Pericardium fibroblast (primary cell): ENCODE results near the gene BORA. TPM values are rescaled to one million over a fixed set of nuclear protein-coding genes. Genes with fewer than 3 reads are reported as not detected.

Experiments
- total RNA-seq: library from RNA; depleted of rRNA; stranded (reverse); fragments of >200 nt; gene quantifications from 2 replicates; pipeline ENCODE4 v1.2.3, GENCODE V29; 2015

The BORA gene
- total RNA-seq: 2.8 and 3.0 TPM in 2 replicates

DNA sequence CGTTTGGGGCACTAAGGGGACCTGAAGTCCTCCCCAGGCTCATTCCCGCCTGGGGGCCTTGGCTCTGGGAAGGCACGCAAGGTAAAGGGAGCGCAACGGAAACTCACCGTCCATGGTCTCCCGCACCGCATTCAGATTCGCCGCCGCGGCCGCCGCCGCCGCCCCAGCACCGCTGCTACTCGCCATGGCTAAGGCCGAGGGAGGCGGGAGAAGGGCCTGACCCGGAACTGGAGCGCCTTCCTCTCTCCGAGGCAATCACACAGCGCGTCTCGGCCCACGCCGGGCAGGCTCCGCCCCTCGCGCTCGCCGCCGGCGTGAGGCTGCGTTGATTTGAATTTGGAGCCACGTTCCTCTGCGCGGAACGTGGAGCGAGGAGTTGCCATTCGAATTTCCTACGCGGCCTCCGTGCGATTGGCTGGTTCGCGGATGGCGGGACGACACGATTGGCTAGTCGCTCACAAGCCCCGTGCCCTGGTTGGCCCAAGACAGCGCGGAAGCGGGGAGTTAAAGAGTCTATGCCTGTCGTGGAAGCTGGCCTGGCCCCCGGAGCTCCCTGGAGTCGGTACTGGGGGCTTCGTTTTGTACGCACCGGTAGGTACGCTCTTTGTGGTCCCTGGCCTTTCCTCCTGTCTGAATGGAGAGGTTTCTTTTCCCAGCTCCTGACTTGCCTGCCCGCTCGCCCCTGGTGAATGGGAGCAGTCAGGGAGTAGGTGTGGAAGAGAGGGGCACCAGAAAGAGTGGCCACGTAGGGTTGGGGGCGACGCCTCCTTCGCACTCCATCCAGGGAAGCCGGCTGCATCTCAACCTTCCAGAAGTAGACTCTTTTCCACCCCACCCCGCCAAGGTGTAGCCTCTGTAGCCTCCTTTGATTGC, at the start of gene BORA, which contains the start of gene MZT1:
BORA (plus strand) TSS at position 507 of the 873 bp plus-strand sequence. CDS start 1,018 bp downstream, outside the sequence.
MZT1 (minus strand) TSS at position 213 of the 873 bp plus-strand sequence; CDS start at position 186, 27 bp downstream.

GRCh38 chr13:72781451-72782439, 54.0 kb downstream of the BORA start, which contains the start of the genes DIS3 and PIBF1:
Gene DIS3 (minus strand): TSS chr13:72781900. CDS start chr13:72781832, 68 bp downstream.
Gene PIBF1 (plus strand): TSS chr13:72782133. CDS start chr13:72783470, 1,337 bp downstream.

Other genes with a start within 250 kb of the BORA start
- gene MZT1, start 294 bp upstream of the BORA start, total RNA-seq: 2.7 and 4.4 TPM in 2 replicates
- gene DIS3, start 54.0 kb downstream of the BORA start, total RNA-seq: 16.8 and 24.6 TPM in 2 replicates
- 8.9 and 12.1 TPM in 2 replicates for gene PIBF1, start 54.2 kb downstream of the BORA start, total RNA-seq